Right atrium auricular region (tissue), 2 donors: ENCODE data around the gene ST7. TPM values are rescaled to one million over a fixed set of nuclear protein-coding genes. Genes with fewer than 3 reads are reported as not detected.
"Not testable (repeated sequence)": the region's sequence is repeated elsewhere in the genome, so short reads cannot be mapped to it uniquely, and the experiment has no call there.

ENCODE experiments used
- DNase-seq: peaks from one replicate; pipeline ENCODE4 v3.0.0-alpha.2; 2019; ENCODE audit warnings: low spot score
- H3K27ac ChIP-seq, 2 donors: fragments of 200-600 bp; sonication (generic); 1 replicate in 1 of 2; 2 replicates in 1 of 2; pipeline ENCODE4 v1.5.1; 2016 to 2019
- H3K27me3 ChIP-seq, 2 donors: fragments of 200-600 bp; sonication (generic); one replicate each; pipeline versions ENCODE4 v1.5.1 to v1.6.0; 2017 to 2019
- H3K36me3 ChIP-seq: fragments of 200-600 bp; sonication (generic); one replicate; pipeline ENCODE4 v1.5.1; 2016
- H3K4me1 ChIP-seq, 2 donors: fragments of 200-600 bp; sonication (generic); one replicate each; pipeline versions ENCODE4 v1.5.1 to v1.6.0; 2017 to 2019
- H3K4me3 ChIP-seq, 2 donors: fragments of 200-600 bp; sonication (generic); 1 replicate in 1 of 2; 2 replicates in 1 of 2; pipeline ENCODE4 v1.5.1; 2017 to 2019; ENCODE audit warnings: mild to moderate bottlenecking in 1 of 2, moderate library complexity in 1 of 2
- H3K9me3 ChIP-seq, 2 donors: fragments of 200-600 bp; sonication (generic); one replicate each; pipeline ENCODE4 v1.5.1; 2019
- total RNA-seq, 2 donors: library from RNA; depleted of rRNA; stranded (reverse); fragments of >200 nt; gene quantifications; one replicate each; pipeline ENCODE4 v1.1.0, GENCODE V29; 2016
- TF ChIP-seq, protein P1 (sequence below), 2 donors: fragments of 200-600 bp; sonication (generic); IDR thresholded peaks; one replicate each; pipeline ENCODE4 v1.5.1; 2019; ENCODE audit warnings: antibody characterized with exemption in 2 of 2

The ST7 gene
- total RNA-seq, 2 donors from 2014 or later, result 45.4 to 48.1 TPM

DNA sequence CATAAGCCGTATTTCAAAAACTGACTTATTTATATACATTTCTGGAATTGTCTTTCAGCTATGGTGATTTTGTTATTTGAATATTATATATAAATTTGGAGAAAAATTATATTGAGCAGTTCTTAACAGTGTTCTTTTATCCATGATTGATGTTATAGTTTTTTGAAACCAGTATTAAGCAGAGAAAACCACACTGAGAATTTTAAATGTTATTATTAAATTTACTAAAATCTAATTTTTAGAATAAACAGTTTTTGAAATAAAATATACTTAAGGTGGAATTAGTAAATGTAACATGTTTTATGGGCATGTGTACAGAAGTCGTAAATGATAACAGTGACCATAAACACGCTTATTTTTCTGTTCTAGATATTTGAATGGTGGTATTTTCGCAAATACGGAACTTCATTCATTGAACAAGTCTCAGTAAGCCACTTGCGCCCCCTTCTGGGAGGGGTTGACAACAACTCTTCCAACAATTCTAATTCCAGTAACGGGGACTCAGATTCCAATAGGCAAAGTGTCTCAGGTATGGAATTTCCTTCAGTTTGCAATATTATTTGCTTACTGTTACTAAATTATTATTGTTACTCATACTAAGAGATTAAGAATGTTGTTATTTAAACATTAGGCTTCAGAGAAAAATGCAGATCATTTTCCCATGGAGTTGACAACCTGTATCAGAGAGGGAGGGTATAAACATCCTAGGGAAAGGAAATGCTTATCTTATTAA is 166.1 kb downstream of the ST7 start:
- DNase-seq, result peak; percentile 89
- H3K4me1 ChIP-seq, result peaks cover 0 to 6% of the 10 kb centered on the region in 2 donors
- H3K9me3 ChIP-seq, result no peaks in the 10 kb centered on the region

DNA sequence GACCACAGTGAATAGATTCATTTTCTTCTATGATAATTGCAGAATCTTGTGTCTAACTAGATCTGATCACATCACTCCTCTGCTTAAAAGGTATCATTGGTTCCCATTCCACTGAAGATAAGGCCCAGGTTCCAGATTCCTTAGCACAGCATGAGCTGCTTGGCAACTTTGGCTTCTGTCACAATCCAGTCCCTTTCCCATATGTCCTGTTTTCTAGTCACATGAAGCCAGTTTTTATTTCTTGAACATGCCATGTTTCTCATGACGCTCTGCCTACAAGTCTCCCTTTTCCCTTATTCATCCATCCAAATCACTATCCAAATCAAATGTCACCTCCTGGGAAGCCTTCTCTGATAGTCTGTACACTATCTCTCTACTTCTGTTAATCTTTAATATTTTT is 167.0 kb downstream of the ST7 start:
- H3K4me3 ChIP-seq, H3K27ac ChIP-seq, H3K36me3 ChIP-seq, H3K27me3 ChIP-seq, H3K9me3 ChIP-seq, DNase-seq: not testable (repeated sequence)
- peaks cover 0 to 13% of the 10 kb centered on the region in 2 donors for H3K4me1 ChIP-seq

More for the DNA sequence above, 166.1 kb downstream of the ST7 start:
- no peaks in the 10 kb centered on the region for H3K27me3 ChIP-seq
- TF ChIP-seq, protein P1, sequence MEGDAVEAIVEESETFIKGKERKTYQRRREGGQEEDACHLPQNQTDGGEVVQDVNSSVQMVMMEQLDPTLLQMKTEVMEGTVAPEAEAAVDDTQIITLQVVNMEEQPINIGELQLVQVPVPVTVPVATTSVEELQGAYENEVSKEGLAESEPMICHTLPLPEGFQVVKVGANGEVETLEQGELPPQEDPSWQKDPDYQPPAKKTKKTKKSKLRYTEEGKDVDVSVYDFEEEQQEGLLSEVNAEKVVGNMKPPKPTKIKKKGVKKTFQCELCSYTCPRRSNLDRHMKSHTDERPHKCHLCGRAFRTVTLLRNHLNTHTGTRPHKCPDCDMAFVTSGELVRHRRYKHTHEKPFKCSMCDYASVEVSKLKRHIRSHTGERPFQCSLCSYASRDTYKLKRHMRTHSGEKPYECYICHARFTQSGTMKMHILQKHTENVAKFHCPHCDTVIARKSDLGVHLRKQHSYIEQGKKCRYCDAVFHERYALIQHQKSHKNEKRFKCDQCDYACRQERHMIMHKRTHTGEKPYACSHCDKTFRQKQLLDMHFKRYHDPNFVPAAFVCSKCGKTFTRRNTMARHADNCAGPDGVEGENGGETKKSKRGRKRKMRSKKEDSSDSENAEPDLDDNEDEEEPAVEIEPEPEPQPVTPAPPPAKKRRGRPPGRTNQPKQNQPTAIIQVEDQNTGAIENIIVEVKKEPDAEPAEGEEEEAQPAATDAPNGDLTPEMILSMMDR (IDR thresholded peaks at IDR 0.05), result peak; percentile 74 to 90
- H3K27ac ChIP-seq, result no peak overlapping the region
- H3K36me3 ChIP-seq, result no peaks in the 10 kb centered on the region
- H3K4me3 ChIP-seq, result no peak overlapping the region

DNA sequence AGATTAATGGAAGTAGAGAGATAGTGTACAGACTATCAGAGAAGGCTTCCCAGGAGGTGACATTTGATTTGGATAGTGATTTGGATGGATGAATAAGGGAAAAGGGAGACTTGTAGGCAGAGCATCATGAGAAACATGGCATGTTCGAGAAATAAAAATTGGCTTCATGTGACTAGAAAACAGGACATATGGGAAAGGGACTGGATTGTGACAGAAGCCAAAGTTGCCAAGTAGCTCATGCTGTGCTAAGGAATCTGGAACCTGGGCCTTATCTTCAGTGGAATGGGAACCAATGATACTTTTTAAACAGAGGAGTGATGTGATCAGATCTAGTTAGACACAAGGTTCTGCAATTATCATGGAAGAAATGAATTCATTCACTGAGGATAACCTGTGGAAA is 168.7 kb downstream of the ST7 start:
- not testable (repeated sequence) for H3K4me3 ChIP-seq, H3K27ac ChIP-seq, H3K9me3 ChIP-seq, H3K36me3 ChIP-seq, H3K27me3 ChIP-seq, DNase-seq
- peaks cover 0 to 13% of the 10 kb centered on the region in 2 donors for H3K4me1 ChIP-seq

DNA sequence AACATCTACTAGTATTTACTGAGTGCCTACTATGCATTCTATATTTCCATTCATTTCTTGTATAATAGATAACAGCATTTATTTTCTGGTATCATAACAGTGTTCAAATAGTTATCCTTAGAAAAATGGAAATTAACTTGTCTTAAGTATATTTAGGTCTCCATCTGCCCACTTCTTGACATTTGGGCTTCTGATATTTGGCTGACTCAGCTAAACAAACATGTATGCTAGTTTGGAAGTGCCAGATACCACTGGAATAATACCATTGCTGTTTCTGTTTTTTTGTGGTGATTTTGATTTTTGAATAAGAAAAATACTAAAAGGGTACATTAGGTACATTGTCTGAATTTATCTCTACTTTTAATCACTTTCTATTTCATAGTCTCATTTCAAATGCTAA is 169.2 kb downstream of the ST7 start:
- Histone ChIP-seq H3K27me3 (no peaks in the 10 kb centered on the region), H3K27ac (no peak overlapping the region)

DNA sequence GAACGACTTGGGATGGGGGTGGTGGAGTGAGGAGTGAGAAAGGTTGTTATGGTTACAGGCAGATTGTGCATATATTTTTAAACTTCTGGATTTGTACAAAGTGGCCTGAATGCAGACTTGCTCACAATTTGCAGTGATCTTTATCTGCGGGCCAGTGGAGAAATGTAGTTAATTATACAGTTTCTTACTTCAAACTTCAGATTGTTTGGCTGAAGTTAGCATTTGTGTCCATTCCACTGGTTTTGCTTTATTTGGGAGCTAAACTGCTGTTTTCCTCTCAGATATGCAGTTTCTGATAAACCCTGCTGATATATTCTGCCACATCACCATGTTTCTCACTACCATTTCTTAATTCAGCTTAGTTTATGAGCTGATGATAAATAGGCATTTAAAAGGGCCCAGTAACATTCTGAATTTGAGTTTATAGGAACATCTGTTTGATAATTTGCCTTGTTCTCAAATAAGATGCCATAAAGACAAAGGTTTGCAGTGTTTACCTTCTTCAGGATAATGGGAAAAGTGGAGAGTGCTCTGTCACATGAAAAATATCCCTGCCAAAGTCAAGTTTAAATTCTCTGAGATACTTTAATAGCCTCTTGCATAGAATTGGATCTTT is 170.1 kb downstream of the ST7 start:
- Histone ChIP-seq H3K36me3 (no peaks in the 10 kb centered on the region), H3K27me3 (no peaks in the 10 kb centered on the region), H3K4me3 (no peak overlapping the region), H3K9me3 (no peaks in the 10 kb centered on the region), H3K4me1 (peaks cover 0 to 17% of the 10 kb centered on the region in 2 donors), H3K27ac (no peak overlapping the region)
- no peak for DNase-seq
- TF ChIP-seq, protein P1 (IDR thresholded peaks at IDR 0.05), result no peak

More for the DNA sequence above, 169.2 kb downstream of the ST7 start:
- H3K36me3 ChIP-seq, result no peaks in the 10 kb centered on the region
- TF ChIP-seq, protein P1 (IDR thresholded peaks at IDR 0.05), result no peak
- H3K9me3 ChIP-seq, result no peaks in the 10 kb centered on the region
- H3K4me3 ChIP-seq, result no peak overlapping the region
- peaks cover 0 to 17% of the 10 kb centered on the region in 2 donors for H3K4me1 ChIP-seq
- DNase-seq, result no peak

DNA sequence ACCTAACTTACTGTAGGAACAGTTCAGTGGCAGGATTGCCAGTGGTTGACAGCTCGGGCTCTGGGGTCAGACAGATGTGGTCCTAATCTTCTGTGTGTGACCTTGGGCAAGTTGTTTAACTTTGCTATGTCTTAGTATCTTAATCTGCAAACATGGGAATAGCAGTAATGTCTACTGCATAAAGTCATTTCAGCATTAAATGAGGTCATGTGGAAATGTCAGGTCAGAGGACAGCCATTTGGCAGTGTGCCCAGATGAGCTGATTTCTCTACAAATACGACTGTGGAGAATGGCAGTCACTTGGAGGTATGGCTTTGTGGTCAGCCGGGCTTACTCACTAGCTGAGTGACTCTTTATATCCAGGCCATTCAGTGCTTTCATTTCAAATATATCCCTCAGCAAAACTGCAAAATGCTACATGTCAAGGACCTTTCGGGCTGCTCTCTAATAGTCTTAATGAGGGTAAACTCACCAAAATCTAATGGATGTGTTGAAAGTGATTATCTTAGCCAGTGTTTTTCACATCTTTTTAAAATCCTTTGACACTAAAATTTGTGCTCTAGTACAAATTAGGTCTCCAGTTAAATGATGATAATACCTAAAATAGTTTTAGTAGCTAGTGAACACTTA is 171.4 kb downstream of the ST7 start:
- DNase-seq, result peak; percentile 88
- Histone ChIP-seq H3K9me3 (no peaks in the 10 kb centered on the region), H3K4me3 (no peak overlapping the region), H3K4me1 (peaks cover 0 to 17% of the 10 kb centered on the region in 2 donors), H3K27ac (peak overlapping the region in 1 of 2 donors; percentile 4), H3K36me3 (no peaks in the 10 kb centered on the region), H3K27me3 (no peaks in the 10 kb centered on the region)
- TF ChIP-seq, protein P1 (IDR thresholded peaks at IDR 0.05), result no peak
